Dedifferentiated amniotic fluid mesenchymal stem cell (primary cell): Measurements from ENCODE around the gene RAPGEF1.

ENCODE experiments used
- DNase-seq: peaks from one replicate; pipeline ENCODE4 v3.0.0-alpha.2; 2016; ENCODE audit errors: extremely low spot score

The RAPGEF1 gene

DNA sequence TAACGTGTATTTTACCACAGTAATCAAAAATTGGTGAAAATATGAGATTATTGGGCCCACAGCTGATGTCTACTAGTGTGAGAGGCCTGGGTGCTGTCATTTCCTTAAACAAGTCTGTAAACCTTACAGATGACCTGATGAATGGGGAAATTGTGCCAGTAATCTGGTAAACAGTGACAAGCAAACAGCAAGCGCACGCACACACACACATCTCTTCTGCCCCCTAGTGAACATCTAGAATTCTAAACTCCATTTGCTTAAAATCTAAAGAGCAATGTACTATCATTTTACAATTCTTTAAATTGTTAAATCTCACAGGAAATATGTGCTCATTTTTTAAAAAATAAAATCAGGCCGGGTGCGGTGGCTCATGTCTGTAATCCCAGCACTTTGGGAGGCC, 7.5 kb upstream of the RAPGEF1 start:
- DNase-seq = peak; percentile 38

DNA sequence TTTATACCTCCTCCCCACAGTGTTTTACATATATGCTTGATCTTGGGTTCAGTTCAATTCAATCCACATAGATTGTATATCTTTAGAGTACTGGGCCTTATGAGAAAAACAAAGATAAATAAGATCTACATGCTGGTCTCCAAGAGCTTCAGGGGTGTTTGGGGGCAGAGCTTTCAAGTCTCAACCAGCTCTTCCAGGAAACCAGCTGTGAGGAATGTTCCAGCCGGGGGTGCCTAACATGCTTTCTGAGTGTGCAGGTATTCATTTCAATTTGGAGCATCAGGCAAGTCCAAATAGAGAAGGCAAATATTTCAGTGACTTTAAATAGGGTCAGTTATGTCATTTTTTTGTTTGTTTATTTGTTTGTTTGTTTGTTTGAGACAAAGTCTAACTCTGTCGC, 5.7 kb upstream of the RAPGEF1 start:
- no peak for DNase-seq

DNA sequence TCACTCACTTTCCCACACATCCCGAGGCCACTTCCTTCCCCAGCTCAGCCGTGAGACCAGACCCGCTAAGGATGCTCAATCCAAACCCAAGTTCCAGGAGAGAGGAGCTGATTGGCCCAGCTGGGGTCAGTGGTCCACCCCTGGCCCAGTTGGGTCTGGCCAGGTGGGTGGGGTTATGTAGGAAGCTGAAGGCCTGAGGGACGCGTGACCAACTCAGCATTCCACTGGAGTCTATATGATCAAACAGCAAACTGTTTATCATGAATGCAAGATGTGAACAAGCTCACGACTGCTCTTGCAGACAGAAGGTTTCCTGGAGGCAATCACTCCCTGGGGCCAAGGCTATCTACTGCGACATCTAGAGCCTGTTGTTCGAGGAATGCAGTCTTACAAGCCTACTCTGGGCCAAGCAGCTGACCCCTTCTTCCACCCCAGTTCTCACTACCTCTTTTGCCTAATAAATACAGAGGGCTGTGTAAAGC, 4.9 kb upstream of the RAPGEF1 start:
- DNase-seq = no peak

DNA sequence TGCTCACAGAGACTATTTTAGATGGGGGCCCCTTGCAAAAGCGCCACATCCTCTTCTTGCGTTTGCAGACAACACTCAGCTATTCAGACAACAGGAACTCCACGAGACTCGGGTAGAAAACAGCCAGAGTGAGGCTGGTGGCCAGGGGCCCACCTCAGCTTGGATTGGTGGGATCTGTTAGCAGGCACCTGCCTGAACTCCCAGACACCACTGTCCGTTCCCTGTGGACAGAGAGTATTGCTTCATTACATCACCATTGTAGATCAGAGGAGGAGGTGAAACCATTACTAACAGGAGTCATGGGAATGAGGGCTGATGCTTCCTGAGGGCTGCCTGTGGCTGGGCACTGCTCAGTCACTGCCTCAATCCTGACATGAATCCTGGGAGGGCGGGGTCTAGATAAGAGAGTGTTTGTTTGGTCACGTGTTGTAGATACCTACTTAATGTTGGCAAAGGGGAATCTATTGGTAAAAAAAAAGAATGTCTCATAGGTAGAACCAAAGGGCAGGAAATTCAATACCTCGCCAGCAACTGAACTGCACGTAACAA, 4.4 kb upstream of the RAPGEF1 start:
- no peak for DNase-seq

DNA sequence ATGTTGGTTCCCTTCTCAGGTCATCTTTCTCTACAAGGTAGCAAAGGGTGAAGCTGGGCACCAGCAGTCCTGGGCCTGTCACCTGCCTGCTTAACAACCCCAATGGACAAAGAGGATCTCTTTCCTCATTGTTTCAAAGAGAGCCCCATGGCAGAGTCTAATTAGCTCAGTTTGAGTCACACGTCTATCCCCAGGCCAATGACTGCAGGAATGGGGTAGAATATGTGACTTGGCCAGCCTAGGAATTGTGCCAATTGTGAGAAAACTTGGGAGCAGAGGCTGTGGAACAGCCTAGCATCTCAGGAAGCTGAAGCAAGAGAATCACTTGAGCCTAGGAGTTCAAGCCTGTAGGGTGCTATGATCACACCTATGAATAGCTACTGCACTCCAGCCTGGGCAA, 3.6 kb upstream of the RAPGEF1 start:
- no peak for DNase-seq

DNA sequence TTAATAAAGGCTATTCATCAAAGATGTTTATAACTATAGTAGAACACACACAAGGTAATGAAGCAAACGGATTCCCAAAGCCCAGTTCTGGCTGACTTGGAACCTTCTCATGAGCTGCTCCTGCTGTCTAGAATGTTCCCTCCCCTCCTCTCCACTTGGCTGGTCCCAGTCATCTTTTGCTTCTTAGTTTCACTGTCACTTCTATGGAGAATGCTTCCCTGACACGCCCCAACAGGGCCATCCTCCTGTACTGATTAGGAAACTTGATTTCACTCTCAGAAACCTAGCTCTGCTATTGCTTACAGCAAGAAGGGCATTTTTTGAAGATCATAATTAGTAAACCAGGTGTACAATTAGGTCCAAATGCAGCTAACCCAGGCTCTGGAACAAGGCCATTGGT, 3.2 kb upstream of the RAPGEF1 start:
- no peak for DNase-seq

DNA sequence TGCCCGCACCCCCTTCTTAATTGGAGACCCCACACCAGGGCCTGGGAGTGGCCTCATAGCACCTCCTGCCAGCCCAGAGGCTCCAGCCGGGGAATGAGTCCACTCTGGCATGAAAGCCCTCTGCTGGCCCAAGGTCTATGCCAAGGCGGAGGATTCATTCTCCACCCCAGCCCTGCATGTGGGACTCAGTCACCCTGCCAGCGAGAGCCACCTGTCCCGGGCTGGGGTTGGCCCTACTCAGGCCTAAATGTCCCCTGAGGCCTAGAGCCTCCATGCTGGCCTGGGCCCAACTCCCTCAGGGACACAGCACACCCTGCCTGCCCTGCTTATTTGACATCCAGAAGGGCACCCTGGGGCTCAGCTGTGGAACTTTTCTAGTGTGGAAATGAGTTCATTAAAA, 1.0 kb upstream of the RAPGEF1 start:
- no peak for DNase-seq

DNA sequence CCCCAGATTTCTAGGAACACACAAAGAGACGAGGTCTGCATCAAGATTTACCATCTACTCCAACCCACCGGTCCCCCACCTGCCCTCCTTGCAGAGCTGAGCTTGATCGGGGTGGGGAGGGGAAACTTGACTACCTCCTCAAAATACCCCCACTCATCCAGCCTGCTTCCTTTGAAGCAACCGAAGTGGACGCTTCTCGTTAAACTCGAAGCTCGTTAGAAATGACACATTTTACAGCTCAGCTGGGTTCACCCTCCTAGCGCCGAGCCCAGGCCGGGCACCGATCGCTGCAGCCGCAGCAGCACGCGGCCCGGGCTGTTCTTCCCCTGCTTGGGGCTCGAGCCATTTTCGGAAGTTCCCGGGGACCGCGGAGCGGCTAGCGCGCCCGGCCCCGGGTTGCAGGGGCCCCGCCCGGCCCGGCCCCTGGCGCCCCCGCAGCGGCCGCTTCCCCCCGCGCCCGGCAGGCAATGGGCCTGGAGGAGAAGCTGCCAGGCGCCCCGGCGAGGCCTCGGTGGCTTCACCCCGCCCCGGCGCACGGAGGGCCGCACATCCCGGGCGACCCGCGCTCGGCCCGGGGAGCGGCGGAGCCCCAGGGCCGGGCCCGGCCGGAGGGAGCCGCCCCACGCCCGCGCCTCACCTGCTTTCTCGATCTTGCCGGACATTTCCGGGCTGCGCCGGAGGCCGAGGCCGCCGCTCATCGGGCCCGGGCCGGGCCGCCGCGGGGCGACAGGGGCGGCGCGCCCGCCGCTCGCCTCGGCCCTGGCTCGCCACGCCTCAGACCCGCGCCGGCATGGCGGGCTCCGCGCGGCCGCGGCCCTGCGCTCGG, 530 bp downstream of the RAPGEF1 start:
- DNase-seq = no peak

DNA sequence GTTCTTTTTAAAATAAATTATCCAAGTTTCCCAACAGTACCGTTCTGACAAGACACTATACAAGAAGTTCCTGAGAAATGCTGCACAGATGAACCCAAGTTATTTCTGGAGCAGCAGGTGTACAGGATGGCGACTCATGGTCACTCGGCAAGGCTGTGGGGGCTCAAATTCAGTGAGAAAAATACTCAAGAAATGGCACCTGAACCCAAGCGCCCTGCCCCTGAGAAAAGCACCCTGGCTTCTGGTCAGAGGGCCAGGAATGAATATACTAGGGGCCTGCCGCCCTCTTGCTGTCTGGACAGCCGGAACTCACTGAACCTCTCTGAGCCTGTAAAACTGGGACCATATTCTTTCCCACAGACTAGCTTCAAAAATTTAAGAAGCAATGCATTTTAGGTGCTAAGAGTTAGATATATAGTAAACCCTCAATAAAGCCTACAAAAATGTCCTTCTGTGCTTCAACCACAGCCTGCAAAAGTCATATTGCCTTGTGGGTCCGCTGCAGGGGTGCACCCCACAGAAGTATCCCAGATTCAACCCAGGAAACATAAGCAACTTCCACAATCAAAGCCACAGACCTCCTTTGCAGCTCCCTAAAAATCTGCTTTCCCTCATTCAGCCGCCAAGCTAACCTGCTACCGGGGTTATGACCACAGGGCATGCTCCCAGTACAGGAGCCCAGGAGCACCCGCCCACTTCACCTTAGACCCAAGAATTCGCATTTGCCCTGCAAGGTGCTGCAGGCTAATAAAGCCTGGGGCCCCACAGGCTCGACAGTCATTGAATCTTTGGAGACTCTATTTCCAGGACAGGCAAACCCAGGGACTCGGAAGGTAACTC, 1.4 kb downstream of the RAPGEF1 start:
- no peak for DNase-seq

DNA sequence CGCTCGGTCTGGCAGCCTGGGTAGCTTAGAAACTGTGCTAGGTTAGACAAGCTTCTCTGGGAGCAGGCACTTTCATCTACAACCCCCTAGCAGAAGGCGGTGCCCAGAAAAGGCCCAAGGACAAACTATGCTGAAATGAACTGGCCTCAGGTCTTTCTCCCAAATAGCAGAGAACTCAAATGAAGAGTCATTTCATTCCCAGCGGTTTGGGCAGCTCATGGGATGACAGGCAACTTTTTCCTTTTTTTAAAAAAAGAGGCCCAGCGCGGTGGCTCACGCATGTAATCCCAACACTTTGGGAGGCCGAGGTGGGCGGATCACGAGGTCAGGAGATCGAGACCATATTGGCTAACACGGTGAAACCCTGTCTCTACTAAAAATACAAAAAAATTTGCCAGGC, 2.5 kb downstream of the RAPGEF1 start:
- no peak for DNase-seq

DNA sequence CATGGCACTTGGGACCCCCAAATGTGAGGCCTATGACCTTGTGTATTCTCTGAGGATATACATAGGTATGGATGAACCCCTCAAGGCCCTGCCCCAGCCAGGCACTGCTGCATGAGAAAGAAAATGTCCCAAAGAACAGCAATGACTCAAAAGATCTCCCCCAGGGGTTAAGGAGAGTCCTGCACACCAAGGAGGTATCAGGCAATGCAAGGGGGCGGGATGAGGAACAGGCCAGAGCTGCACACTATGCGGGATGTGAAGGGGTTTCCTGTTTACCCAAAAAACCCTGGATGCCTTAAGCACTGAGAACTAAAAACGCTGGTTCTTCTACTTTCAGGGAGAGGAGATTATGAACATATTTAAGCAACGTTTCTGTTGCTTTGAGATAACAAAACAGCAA, 3.4 kb downstream of the RAPGEF1 start:
- no peak for DNase-seq

DNA sequence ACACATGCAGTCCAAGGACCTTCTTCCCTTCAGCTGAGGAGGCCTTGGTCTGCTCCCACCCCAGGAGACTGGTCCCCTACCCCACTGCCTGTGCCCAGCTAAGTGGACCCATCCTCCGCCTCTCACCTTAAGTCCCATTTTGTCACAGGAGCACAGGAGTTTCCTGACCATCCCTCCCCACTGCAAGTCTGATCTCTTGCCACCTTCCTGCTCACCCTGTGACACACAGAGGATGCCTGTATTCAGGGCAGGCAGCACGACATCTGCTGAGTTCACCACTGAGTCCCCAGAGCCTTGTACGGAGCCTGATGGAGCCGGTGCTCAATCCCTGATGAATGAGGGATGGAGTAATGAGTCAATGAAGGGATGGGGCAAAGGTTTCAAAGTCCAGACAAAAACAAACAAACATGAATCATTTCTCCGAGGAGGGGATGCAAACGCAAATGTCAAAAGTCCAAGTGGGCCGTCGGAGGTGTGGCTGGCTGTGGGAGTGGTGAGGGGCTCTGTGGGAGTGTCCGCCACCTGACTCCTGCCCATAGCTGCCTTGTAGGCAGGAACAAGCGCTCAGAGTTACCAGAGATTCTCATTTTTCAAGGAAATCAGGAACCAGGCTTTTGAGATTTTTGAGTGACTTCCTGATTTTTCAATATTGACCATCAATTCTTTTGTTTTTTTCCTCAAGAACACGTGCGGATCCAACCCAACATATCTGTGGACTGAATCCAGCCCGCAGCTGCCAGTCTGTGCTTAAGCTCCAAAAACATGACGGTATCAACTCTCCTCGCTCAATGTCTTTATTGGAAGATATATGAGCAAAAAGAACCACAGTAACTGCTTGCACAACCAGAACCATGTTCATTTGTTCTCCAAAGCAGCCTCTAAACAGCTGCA, 4.4 kb downstream of the RAPGEF1 start:
- DNase-seq = no peak

DNA sequence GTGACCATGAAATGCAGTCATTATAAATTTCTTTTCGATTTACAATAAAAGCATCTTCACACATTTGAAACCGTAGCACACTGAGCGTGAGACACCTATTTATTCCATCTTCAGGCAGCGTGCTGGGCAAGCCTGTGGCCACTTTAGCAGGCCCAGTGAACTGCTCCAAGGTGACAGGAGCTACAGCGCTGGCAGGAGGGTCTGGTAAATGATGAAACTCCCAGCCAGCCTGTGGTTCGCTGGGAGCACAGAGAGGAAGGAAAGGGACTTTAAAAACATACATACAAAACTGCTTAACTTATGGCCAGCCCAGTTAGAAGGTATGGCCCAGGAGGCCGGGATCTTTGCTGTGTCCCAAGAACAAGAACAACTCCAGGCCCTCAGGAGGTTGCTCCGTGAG, 5.1 kb downstream of the RAPGEF1 start:
- DNase-seq = no peak

DNA sequence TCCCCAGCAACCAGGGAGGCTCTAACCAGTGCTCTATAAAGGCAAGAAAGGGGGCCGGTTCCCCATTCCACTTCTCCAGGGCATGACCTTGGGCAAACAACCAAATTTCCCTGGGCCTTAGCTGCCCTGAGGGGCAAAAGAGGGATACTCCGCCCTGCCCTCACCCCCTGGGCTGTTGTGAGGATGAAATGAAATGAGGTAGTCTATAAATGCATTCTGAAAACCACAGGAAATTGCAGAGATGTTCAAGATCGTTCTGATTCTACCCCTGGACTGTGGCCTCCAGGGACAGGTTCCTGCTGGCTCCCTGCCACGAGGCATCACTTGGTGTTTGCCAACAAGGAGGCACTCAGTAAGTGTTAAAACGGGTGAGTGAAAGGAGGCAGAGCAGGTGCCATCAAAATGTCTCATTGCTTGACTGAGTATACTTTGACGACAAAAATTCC, 5.7 kb downstream of the RAPGEF1 start:
- DNase-seq = no peak

DNA sequence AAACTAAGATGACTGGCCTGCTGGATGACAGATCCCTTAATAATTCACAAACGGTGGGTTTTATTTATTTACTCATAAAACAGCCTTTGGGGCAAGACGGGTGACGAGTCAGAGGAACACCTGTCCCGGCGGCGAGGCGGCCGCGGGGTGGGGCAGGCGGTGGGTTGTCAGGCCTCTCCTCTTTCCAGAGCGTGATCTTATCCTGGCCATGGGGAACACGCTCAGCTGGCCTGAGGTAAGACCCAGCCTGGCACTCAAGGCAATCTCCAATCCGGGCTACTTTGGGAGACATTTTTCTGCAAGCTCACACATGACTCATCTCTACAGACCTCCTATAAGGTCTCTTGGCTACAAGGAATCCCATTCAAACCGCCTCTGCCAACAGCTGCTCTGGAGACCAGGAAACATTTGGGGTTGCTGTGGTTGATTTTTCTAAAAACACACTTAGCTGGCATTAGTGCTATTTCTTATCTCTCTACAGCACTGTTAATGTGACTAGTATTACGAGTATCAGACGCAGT, 6.3 kb downstream of the RAPGEF1 start:
- peak; percentile 94 for DNase-seq

DNA sequence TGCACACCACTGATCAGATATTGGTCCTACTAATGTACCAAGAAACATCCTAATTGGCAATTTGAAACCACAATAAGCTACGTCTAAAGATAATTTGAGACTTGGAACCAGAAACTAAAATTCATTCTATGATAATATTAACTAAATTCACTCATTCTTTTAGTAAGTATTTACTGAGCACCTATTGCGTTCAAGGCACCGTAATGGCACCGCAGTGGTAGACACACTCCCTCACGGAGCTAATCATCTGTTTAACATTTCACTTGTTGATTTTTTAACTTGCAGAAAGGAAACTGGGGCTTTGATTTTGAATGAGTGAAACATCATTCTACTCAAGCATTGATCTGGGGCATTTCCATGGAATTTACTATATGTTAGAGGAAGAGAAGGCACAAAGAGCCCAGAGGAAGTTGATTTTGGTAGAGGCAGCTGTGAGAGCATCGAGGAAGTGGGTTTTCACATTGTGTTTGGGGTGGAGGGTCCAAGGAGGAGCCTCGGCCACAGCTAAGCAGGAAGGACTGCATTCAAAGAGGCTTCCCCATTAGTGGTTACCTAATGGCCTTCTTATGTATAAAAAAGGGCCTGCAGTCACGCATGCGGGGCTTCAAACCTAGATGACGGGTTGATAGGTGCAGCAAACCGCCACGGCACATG, 7.1 kb downstream of the RAPGEF1 start:
- DNase-seq = no peak

DNA sequence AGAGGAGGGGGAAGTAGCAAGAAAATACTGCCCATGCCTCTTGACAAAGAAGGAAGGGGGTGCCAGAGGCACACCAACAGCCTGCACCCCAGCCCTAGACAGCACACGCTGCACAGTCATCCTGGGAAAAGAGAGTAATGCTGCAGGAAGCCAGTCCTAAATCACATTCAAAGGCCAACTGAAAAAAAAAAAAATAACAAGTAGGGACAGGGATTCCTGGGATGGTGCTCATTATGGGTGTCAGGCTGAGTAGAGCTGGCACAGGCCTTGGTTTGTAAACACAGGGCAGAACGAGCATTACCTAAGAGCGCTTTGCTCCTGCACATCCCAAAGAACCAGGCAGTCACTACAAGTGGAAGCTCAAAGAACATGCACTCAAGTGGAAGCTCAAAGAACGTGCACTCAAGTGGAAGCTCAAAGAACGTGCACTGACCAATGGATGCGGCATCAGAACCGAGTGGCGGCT, 7.8 kb downstream of the RAPGEF1 start:
- DNase-seq = no peak

DNA sequence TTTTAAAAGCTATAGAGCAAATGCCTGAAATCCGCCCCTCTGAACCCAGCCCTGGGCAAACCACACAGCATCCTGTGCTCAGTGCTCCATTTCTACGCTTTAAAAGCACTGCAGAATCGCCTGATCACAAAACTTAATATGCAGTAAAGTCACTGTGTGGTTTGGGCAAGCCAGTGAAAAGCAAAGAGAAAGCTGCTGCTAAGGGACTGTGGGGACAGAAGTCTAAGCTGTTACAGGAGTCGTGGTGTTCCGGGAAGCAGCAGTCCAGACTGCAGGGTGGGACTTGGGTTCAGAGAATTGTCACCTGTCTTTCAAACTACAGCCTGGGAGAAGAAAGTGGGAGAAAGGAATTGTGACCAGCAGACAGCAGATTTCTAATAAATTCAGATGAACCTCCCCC, 8.2 kb downstream of the RAPGEF1 start:
- DNase-seq = no peak

DNA sequence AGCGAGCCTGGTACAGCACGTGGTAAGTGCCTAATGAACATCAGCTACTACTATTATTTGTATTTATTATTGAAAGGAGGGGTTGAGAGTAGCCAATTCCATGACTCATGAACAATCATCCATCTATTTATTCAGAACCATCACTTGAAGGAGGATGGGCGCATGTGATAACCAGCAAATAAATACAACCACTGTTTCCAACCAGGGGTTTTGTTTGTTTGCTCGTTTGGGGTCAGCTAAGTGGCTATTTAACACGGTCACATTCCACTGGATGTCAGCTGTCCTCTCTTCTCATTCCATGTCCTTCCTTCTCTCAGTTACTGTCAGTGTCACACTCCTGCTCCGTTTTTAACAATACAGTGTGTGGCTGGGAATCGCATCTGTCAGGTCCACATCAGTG, 8.6 kb downstream of the RAPGEF1 start:
- no peak for DNase-seq

DNA sequence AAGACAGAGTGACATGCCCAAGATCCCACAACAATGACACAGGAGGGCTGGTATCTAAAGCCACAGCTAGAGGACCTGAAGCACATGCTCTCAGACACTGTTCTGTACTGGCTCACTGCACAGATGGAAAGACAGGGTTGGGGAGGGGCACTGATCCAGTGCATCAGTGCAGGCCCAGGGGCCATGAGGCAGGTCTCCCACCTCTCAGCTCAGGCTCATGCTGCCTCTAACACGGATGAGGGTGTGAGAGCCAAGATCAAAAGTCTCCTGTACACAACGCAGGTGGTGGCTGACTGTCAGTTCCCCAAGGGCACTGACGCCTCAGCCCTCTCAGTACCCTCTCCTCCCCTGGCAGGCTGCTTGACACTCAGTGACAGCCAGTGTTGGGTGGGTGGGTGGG, 10.9 kb downstream of the RAPGEF1 start:
- no peak for DNase-seq

DNA sequence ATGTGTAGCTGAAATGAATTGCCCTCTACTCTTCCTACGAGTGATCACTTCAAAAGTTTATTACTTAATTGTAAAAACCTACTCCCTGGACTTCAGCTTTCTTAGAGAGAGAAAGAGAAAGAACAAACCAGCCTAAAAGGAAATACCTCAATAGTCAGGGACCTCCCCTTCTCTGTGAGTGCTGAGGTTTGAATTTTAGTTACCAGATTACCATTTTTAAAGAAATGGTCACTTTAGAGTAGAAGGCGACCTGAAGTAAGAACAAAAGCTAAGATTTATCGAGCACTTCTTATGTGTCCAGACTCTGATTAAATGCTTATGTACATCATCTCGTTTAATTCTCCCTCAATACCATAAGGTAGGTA, 11.3 kb downstream of the RAPGEF1 start:
- DNase-seq = no peak
